Lung (tissue), 12 donors: ENCODE data around the gene VMO1. TPM values are rescaled to one million over a fixed set of nuclear protein-coding genes. Genes with fewer than 3 reads are reported as not detected.

Experiments
- ATAC-seq: fragments of 200-7000 bp; cut with Tn5 transposase; one replicate; pipeline ENCODE4 v1.9.1; 2020; ENCODE audit warnings: moderate number of reproducible peaks; ENCODE audit not compliant: insufficient read depth, low FRiP score
- DNase-seq, 3 donors: peaks; one replicate each; pipeline ENCODE4 v3.0.0-alpha.2; 2013 to 2017
- H3K27ac ChIP-seq, 2 donors: one replicate each; pipeline ENCODE4 v1.5.1; 2013; ENCODE audit warnings: mild to moderate bottlenecking in 2 of 2, moderate library complexity in 2 of 2, control low read depth in 1 of 2, inconsistent platforms in 1 of 2, low read depth in 1 of 2, low read length in 1 of 2
- H3K27me3 ChIP-seq, 3 donors: one replicate each; pipeline ENCODE4 v1.5.1; 2013; ENCODE audit warnings: low read length in 2 of 3; ENCODE audit not compliant: control insufficient read depth in 3 of 3, insufficient read depth in 3 of 3
- H3K36me3 ChIP-seq, 4 donors: one replicate each; pipeline ENCODE4 v1.5.1; 2013; ENCODE audit warnings: low read length in 4 of 4, mild to moderate bottlenecking in 1 of 4, moderate library complexity in 1 of 4; ENCODE audit not compliant: control insufficient read depth in 4 of 4, insufficient read depth in 4 of 4
- H3K4me1 ChIP-seq, 5 donors: one replicate each; pipeline ENCODE4 v1.5.1; 2013; ENCODE audit warnings: low read length in 5 of 5, mild to moderate bottlenecking in 2 of 5, moderate library complexity in 1 of 5; ENCODE audit not compliant: control insufficient read depth in 5 of 5, insufficient read depth in 5 of 5
- H3K4me3 ChIP-seq: one replicate; pipeline ENCODE4 v1.5.1; 2013; ENCODE audit warnings: mild to moderate bottlenecking, control low read depth, moderate library complexity
- H3K9ac ChIP-seq, 2 donors: one replicate each; pipeline ENCODE4 v1.5.1; 2013; ENCODE audit warnings: low read length in 2 of 2, control low read depth in 1 of 2; ENCODE audit not compliant: insufficient read depth in 1 of 2
- H3K9me3 ChIP-seq, 4 donors: one replicate each; pipeline ENCODE4 v1.5.1; 2013; ENCODE audit warnings: low read length in 3 of 4, mild to moderate bottlenecking in 1 of 4, moderate library complexity in 1 of 4; ENCODE audit not compliant: control insufficient read depth in 4 of 4, insufficient read depth in 3 of 4
- WGBS, 2 donors: extraction: QIAGEN DNeasy Blood & Tissue Kit; methylation state at CpG; one replicate each; pipeline ENCODE4 v1.1.7; 2013; 5-methylcytosine and 5-hydroxymethylcytosine counted together
- polyA plus RNA-seq, 2 donors: library from polyadenylated mRNA; stranded (reverse); fragments of 200-250 nt; gene quantifications; one replicate each; pipeline ENCODE4 v1.2.1, GENCODE V29; 2013
- total RNA-seq, 2 donors: library from RNA; depleted of rRNA in 1 of 2; stranded (reverse); fragments of >200 nt in 1 of 2; gene quantifications; one replicate each; pipeline ENCODE4 v1.2.1, GENCODE V29; 2014 to 2021
- TF ChIP-seq, protein P1 (sequence below): IDR thresholded peaks from 2 replicates; pipeline ENCODE4 v1.5.1; 2012; ENCODE audit warnings: mild to moderate bottlenecking; ENCODE audit errors: control extremely low read depth, extremely low read depth
- donor health status: control.
- donor health status: control.
- donor health status: Bipolar disorder and iron deficiency.
- donor health status: healthy.
- donor health status: DM: yes; HTN: yes; CAD: no.

VMO1 gene
- total and polyA plus RNA-seq, 4 donors: 2.1 to 21.8 (median 17.7) TPM

DNA sequence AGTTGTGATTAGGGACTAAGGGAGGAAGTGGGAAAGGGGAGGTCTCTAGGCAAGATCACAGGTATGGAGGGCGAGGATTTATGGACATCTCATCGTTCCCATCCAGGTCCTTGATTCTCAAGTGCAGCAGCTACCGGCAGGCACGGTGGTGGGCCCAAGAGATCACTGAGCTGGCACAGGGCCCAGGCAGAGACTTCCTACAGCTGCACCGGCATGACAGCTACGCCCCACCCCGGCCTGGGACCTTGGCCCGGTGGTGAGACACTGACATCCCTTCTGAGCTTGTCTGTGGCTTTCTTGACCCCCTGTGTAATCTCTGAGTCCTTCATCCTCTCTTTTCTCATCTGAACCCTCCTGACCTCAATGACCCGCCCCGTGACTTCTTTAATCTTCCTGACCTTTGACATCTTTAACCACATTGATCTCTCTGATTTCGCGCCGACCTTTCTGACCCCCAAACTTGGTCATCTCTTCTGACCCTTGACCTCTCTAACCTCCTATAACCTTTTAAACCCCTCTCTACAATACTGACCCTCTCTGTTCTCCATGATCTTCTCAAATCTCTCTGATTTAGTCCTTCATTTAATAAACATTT lies 24.6 kb upstream of the VMO1 start:
- no peak for ATAC-seq
- no peak overlapping the region for H3K9ac ChIP-seq
- no peaks in the 10 kb centered on the region for H3K9me3 ChIP-seq
- WGBS, 2 donors: 59 to 63% methylated on average over 13 of the region's 13 CpGs
- TF ChIP-seq, protein P1, sequence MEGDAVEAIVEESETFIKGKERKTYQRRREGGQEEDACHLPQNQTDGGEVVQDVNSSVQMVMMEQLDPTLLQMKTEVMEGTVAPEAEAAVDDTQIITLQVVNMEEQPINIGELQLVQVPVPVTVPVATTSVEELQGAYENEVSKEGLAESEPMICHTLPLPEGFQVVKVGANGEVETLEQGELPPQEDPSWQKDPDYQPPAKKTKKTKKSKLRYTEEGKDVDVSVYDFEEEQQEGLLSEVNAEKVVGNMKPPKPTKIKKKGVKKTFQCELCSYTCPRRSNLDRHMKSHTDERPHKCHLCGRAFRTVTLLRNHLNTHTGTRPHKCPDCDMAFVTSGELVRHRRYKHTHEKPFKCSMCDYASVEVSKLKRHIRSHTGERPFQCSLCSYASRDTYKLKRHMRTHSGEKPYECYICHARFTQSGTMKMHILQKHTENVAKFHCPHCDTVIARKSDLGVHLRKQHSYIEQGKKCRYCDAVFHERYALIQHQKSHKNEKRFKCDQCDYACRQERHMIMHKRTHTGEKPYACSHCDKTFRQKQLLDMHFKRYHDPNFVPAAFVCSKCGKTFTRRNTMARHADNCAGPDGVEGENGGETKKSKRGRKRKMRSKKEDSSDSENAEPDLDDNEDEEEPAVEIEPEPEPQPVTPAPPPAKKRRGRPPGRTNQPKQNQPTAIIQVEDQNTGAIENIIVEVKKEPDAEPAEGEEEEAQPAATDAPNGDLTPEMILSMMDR: no peak
- H3K27ac ChIP-seq: no peak overlapping the region
- H3K27me3 ChIP-seq: no peaks in the 10 kb centered on the region
- DNase-seq: peak in 2 of 3 donors; percentile 19 to 42
- H3K4me3 ChIP-seq: no peak overlapping the region
- peaks cover 0 to 18% (median 8%) of the 10 kb centered on the region in 5 donors for H3K4me1 ChIP-seq
- H3K36me3 ChIP-seq: peaks cover 0 to 32% (median 23%) of the 10 kb centered on the region in 4 donors

DNA sequence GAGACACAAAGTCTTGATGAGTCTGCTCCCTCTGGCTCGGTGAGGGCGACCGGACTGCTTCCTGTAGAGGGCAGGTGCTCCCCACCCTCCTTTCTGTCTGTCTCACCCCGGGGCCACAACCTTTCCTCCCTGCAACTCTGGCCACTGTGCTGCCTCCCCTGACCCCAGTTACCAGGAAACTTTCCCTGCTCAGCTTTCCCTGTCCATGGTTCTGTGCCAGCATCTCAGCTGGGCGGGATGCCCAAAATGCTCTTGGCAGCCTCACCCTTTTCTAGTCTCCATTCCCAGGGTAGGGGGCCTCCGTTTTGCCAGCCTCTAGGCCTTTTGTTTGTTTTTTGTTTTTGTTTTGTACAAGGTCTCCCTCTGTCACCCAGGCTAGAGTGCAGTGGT lies 22.2 kb upstream of the VMO1 start:
- no peak overlapping the region for H3K4me3 ChIP-seq
- TF ChIP-seq, protein P1: no peak
- DNase-seq (peak; percentile 35 to 46 (median 42)), ATAC-seq (no peak)
- no peak overlapping the region for H3K27ac ChIP-seq
- H3K36me3 ChIP-seq: peaks cover 0 to 17% (median 9%) of the 10 kb centered on the region in 4 donors
- peaks cover 0 to 18% (median 8%) of the 10 kb centered on the region in 5 donors for H3K4me1 ChIP-seq
- no peaks in the 10 kb centered on the region for H3K27me3 ChIP-seq
- WGBS, 2 donors: 44 to 65% methylated on average over 6 of the region's 6 CpGs
- no peaks in the 10 kb centered on the region for H3K9me3 ChIP-seq
- H3K9ac ChIP-seq: no peak overlapping the region

DNA sequence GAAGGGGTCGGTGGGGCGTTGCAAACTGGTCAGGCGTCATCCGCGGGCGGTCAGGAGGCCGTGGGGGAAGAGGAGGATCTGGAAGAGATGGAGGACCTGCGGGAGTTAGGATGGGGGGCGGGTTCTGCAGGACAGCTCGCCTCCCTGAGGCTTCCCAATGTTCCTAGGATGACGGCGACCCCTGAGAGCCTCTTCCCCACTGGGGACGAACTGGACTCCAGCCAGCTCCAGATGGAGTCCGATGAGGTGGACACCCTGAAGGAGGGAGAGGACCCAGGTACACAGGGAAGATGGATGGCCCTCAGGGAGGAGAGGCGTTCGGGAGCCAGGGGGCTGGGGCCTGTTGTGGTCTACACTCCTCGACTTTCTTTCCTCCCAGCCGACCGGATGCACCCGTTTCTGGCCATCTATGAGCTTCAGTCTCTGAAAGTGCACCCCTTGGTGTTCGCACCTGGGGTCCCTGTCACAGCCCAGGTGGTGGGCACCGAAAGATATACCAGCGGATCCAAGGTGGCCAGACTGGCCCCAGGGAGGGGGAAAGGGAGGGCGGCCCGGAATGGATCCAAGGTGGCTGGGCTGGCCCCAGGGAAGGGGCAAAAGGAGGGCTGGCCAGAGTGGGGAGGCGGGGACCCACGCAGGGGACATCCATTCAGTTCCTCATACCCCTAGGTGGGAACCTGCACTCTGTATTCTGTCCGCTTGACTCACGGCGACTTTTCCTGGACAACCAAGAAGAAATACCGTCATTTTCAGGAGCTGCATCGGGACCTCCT lies 21.6 kb upstream of the VMO1 start:
- H3K9ac ChIP-seq: no peak overlapping the region
- ATAC-seq: no peak
- 35 to 39% methylated on average over 30 to 32 of the region's 32 CpGs for WGBS, 2 donors

More for the DNA sequence above, 21.6 kb upstream of the VMO1 start:
- TF ChIP-seq, protein P1: no peak
- no peaks in the 10 kb centered on the region for H3K9me3 ChIP-seq
- DNase-seq: peak in 1 of 3 donors; percentile 29
- no peaks in the 10 kb centered on the region for H3K27me3 ChIP-seq
- peaks cover 0 to 18% (median 8%) of the 10 kb centered on the region in 5 donors for H3K4me1 ChIP-seq
- no peak overlapping the region for H3K27ac ChIP-seq
- H3K4me3 ChIP-seq: peak overlapping the region; percentile 69
- peaks cover 0 to 17% (median 9%) of the 10 kb centered on the region in 4 donors for H3K36me3 ChIP-seq
